Neural progenitor cell (in vitro differentiated cells): ENCODE results near the gene ZCRB1. TPM values are rescaled to one million over a fixed set of nuclear protein-coding genes. Genes with fewer than 3 reads are reported as not detected.

Source experiments
- DNase-seq: peaks from one replicate; pipeline ENCODE4 v3.0.0-alpha.2; 2016; ENCODE audit warnings: low spot score
- H2AFZ ChIP-seq: fragments of 200-600 bp; sonication (generic); replicated peaks from 2 replicates; pipeline ENCODE4 v1.6.1; 2016; ENCODE audit warnings: antibody characterized with exemption
- H3F3A ChIP-seq: fragments of 200-600 bp; sonication (generic); 2 replicates; pipeline ENCODE4 v1.6.1; 2016; ENCODE audit warnings: antibody characterized with exemption, low read depth
- H3K27ac ChIP-seq: fragments of 200-600 bp; sonication (generic); 2 replicates; pipeline ENCODE4 v1.5.1; 2016; ENCODE audit warnings: mild to moderate bottlenecking
- H3K27me3 ChIP-seq: fragments of 200-600 bp; sonication (generic); 2 replicates; pipeline ENCODE4 v1.6.1; 2016; ENCODE audit warnings: mild to moderate bottlenecking, moderate library complexity
- H3K36me3 ChIP-seq: fragments of 200-600 bp; sonication (generic); 2 replicates; pipeline ENCODE4 v1.5.1; 2016
- H3K4me1 ChIP-seq: fragments of 200-600 bp; sonication (generic); 2 replicates; pipeline ENCODE4 v1.6.1; 2016; ENCODE audit warnings: mixed run types
- H3K4me2 ChIP-seq: fragments of 200-600 bp; sonication (generic); 2 replicates; pipeline ENCODE4 v1.6.1; 2016
- H3K4me3 ChIP-seq: fragments of 200-600 bp; sonication (generic); 2 replicates; pipeline ENCODE4 v1.5.1; 2016
- H3K79me2 ChIP-seq: fragments of 200-600 bp; sonication (generic); 2 replicates; pipeline ENCODE4 v1.6.1; 2016; ENCODE audit warnings: low read depth
- H3K9ac ChIP-seq: fragments of 200-600 bp; sonication (generic); 2 replicates; pipeline ENCODE4 v1.6.1; 2016
- H3K9me3 ChIP-seq: fragments of 200-600 bp; sonication (generic); 2 replicates; pipeline ENCODE4 v1.5.1; 2016; ENCODE audit warnings: low read depth
- H4K20me1 ChIP-seq: fragments of 200-600 bp; sonication (generic); 2 replicates; pipeline ENCODE4 v1.6.1; 2016; ENCODE audit warnings: low read depth
- H3K27ac Mint-ChIP-seq: 3 replicates; pipeline ENCODE4 v1.8.0; 2021; ENCODE audit warnings: mixed read lengths
- H3K27me3 Mint-ChIP-seq: 2 replicates; pipeline ENCODE4 v1.8.0; 2022; ENCODE audit warnings: low read depth, mild to moderate bottlenecking, inconsistent platforms, moderate library complexity, mixed read lengths; ENCODE audit not compliant: insufficient read depth
- H3K36me3 Mint-ChIP-seq: 3 replicates; pipeline ENCODE4 v1.8.0; 2021; ENCODE audit warnings: mixed read lengths
- H3K4me1 Mint-ChIP-seq: 3 replicates; pipeline ENCODE4 v1.8.0; 2021; ENCODE audit warnings: mixed read lengths
- H3K4me3 Mint-ChIP-seq: 3 replicates; pipeline ENCODE4 v1.8.0; 2021; ENCODE audit warnings: mild to moderate bottlenecking, moderate library complexity, mixed read lengths
- H3K9me3 Mint-ChIP-seq: 3 replicates; pipeline ENCODE4 v1.8.0; 2020; ENCODE audit warnings: mixed read lengths
- CTCF ChIP-seq: fragments of 200-600 bp; sonication (generic); IDR thresholded peaks from 2 replicates; pipeline ENCODE4 v1.5.1; 2017; ENCODE audit warnings: antibody characterized with exemption, mild to moderate bottlenecking
- EZH2 ChIP-seq: fragments of 200-600 bp; sonication (generic); IDR thresholded peaks from 2 replicates; pipeline ENCODE4 v1.6.1; 2017; ENCODE audit warnings: antibody characterized with exemption, mild to moderate bottlenecking, moderate library complexity
- EZH2phosphoT487 ChIP-seq: fragments of 200-600 bp; sonication (generic); IDR thresholded peaks from 2 replicates; pipeline ENCODE4 v1.6.1; 2017; ENCODE audit warnings: antibody characterized with exemption
- microRNA-seq: library from miRNA; unstranded; fragments of <30 nt; microRNA quantifications from one replicate; pipeline ENCODE4, GENCODE V29; 2016
- small RNA-seq: library from RNA; depleted of rRNA; stranded (forward); fragments of <200 nt; gene quantifications from one replicate; pipeline ENCODE3, GENCODE V24; 2015
- total RNA-seq: library from RNA; depleted of rRNA; stranded (reverse); fragments of >200 nt; gene quantifications from 2 replicates; pipeline ENCODE4 v1.2.3, GENCODE V29; 2015; ENCODE audit warnings: low replicate concordance

Gene ZCRB1
- total RNA-seq, 1 donor from 2014 or later: 84.7 TPM

GRCh38 chr12:42266579-42267230, 59.2 kb downstream of the ZCRB1 start:
- Histone ChIP-seq H2AFZ (no peak overlapping the region), H3K9me3 (no peaks in the 10 kb centered on the region), H3K9ac (no peak overlapping the region), H4K20me1 (no peaks in the 10 kb centered on the region), H3K4me2 (no peak overlapping the region), H3K27me3 (no peaks in the 10 kb centered on the region), H3K27ac (no peak overlapping the region), H3K4me1 (no peaks in the 10 kb centered on the region), H3K36me3 (no peaks in the 10 kb centered on the region), H3F3A (no peaks in the 10 kb centered on the region), H3K79me2 (no peaks in the 10 kb centered on the region), H3K4me3 (no peak overlapping the region)
- Mint-ChIP-seq H3K27me3 (no peaks in the 10 kb centered on the region), H3K9me3 (no peaks in the 10 kb centered on the region), H3K27ac (no peak overlapping the region), H3K36me3 (no peaks in the 10 kb centered on the region), H3K4me1 (no peaks in the 10 kb centered on the region), H3K4me3 (no peak overlapping the region)
- DNase-seq: no peak
- TF ChIP-seq EZH2: no peak
- TF ChIP-seq CTCF: no peak
- TF ChIP-seq EZH2phosphoT487: no peak

DNA sequence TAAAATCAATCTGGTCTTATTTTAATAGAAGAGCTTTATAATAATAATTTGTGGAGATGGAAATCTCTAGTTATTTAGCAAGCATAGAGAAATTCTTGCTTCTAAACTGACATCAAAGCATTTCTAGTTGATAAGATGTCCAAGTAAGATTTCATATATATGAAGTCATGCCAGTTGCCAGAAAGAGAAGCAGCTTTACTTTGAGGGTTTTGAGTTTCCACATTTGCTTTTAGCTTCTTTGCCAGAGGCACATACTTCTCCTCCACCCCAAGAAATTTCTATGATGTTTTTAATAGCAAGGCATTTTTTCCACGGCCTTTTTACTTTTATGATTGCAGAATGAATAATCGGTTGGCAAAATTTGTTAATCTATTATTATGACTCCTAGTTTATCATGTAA, 63.6 kb downstream of the ZCRB1 start:
- Mint-ChIP-seq H3K36me3 (no peaks in the 10 kb centered on the region), H3K4me1 (no peaks in the 10 kb centered on the region), H3K27ac (no peak overlapping the region), H3K27me3 (no peaks in the 10 kb centered on the region), H3K4me3 (no peak overlapping the region), H3K9me3 (no peaks in the 10 kb centered on the region)
- H3K79me2 ChIP-seq: no peaks in the 10 kb centered on the region
- DNase-seq: no peak
- H3K36me3 ChIP-seq: no peaks in the 10 kb centered on the region
- no peak overlapping the region for H2AFZ ChIP-seq
- no peak overlapping the region for H3K9ac ChIP-seq
- H4K20me1 ChIP-seq: no peaks in the 10 kb centered on the region
- H3K27me3 ChIP-seq: no peaks in the 10 kb centered on the region
- H3K27ac ChIP-seq: no peak overlapping the region
- TF ChIP-seq EZH2 (no peak), CTCF (no peak), EZH2phosphoT487 (no peak)
- H3K4me1 ChIP-seq: no peaks in the 10 kb centered on the region
- no peak overlapping the region for H3K4me3 ChIP-seq
- H3F3A ChIP-seq: no peaks in the 10 kb centered on the region
- H3K4me2 ChIP-seq: no peak overlapping the region
- no peaks in the 10 kb centered on the region for H3K9me3 ChIP-seq

Small RNAs within 50 kb of the gene (microRNA-seq; reads per million reads assigned to microRNA genes)
- gene MIR7851: not detected

Small RNAs within 50 kb of the gene (small RNA-seq; reads per million reads assigned to genes)
- gene MIR7851 (not detected), gene RF00090 (not detected)

Other genes starting within 250 kb of the ZCRB1 start
- 16.8 and 27.5 TPM in 2 replicates for gene GXYLT1, start 181.2 kb downstream of the ZCRB1 start, total RNA-seq
- gene YAF2, start 87.8 kb downstream of the ZCRB1 start, total RNA-seq: 13.7 and 22.4 TPM in 2 replicates
- 81.5 and 95.5 TPM in 2 replicates for gene PPHLN1, start 73 bp upstream of the ZCRB1 start, total RNA-seq